GM21360 (cell line): ENCODE measurements around the gene ANXA10.
"Not testable (repeated sequence)": the region's sequence is repeated elsewhere in the genome, so short reads cannot be mapped to it uniquely, and the experiment has no call there.

Experiments used
- ATAC-seq: cut with Tn5 transposase; IDR thresholded peaks from one replicate; pipeline ENCODE4 v1.9.1; 2021; ENCODE audit warnings: mild to moderate bottlenecking, moderate library complexity; ENCODE audit not compliant: unreplicated experiment

The ANXA10 gene

GRCh38 chr4:168118116-168118655 is 25.8 kb downstream of the ANXA10 start:
- ATAC-seq, result no peak

DNA sequence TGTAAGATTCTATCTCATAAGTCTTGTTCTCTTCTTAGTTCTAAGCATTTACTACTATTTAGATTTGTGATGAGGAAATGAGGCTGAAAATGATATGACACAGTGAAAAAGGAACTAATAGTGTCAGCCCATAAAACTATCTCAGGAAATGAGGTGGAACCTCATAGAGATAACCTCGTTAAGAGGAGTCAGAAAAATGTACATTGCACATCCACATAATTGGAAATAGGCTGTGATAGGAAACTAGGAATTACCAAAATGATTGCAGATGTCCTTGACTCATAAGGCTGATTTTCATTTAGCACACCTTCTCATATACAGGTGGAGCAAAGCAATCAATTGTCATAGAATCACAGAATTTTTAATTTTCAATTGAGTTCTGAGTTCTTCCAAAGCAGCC is 26.8 kb downstream of the ANXA10 start:
- no peak for ATAC-seq

GRCh38 chr4:168119890-168120289 is 27.6 kb downstream of the ANXA10 start:
- ATAC-seq, result no peak

DNA sequence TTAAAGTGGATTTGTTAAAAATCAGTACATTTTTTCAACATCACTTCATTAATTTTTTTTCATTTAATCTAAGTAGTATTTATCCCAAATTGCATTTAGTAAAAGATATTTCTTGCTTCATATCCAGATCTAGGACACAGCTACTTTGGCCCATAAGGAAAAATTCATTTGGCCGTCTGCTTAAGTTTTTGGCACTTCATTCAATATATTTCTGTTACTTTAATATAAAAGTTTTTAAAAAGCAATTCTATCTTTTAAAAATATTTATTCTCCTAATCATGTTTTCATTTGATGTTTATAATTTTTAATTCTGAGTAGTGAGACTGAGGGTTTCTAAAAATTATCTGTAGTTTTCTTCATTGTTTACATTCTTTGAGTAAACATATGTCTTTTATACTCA is 28.5 kb downstream of the ANXA10 start:
- no peak for ATAC-seq

DNA sequence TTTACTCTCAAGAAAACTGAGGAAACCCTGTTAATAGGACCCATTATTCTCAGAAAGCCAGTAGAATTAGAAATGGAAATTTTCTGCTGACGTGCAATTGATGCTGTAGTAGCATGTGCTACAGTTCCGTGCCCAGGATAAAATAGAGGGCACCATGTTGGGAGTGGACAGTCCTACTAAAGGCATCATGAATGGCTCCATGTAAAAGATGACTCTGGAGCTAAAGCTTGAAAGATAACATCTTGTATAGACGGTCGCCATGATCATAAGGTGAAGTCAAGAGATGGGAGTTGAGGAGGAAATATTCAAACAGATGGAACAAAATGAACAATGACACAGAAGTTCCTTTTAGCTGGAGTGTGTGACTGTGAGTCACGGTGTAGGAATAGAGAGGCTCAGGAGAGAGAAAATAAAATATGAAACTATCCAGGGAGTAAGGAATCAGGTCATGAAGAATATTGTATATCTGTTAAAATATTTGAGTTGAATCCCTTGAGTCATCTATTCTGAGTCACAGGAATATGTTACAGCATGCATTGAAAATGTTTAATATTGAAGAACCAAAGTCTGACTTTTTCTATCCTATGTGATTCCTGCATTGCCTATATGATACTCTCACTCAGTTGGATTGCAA is 31.8 kb downstream of the ANXA10 start:
- no peak for ATAC-seq

- no peak for ATAC-seq
These were observed 34.6 kb downstream of the ANXA10 start for GRCh38 chr4:168126952-168127351.

GRCh38 chr4:168128601-168129000 is 36.3 kb downstream of the ANXA10 start:
- ATAC-seq, result no peak

DNA sequence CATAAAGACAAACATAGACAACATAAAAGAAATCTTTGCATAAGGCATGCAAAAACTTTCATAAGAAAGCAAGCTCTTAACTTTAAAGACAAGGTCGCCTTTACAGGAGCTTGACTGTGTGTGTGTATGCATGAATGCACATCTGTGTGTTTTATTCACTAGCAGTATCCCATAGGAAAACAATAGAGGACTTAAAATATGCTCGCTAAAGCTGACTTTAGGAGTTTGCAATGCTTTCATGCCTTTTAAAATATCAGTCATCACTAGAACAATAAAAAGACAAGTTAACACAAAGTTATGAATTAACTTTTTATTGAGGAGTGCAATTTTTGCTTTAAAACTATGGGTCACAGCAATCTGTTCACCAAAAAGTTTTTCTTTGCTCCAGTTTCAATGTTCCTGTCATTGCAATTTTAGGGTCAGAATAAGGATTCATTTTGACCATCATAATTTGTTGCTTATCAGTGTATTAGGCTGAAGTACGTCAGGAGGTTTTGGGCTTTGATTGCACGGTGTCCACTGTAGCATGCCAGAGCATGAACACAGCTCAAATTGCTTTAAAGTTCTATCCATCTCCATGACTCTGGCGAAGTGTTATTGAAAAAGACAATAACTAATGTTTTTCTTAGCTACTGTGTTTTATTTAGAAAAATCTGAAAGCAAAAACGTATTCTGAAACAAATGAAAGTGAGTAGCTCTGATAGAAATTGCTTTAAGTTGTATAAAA is 36.9 kb downstream of the ANXA10 start:
- no peak for ATAC-seq

DNA sequence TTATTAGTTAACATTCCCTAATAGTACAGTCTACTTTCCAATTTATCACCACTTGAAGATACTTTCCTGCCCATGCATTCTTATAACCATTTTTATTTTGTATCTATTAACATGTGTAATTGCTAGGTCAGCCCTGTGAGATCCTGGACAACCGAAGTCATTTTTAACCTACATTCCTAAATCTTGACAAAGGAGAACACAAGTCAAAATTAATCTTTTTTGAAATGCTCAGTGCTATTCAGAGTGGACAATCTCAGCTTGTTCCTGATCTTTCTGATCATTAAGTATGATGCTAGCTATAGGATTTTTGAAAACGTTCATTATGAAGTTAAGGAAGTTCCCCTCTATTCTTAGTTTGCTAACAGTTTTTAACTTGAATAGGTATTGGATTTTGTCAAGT is 37.5 kb downstream of the ANXA10 start:
- ATAC-seq, result no peak

DNA sequence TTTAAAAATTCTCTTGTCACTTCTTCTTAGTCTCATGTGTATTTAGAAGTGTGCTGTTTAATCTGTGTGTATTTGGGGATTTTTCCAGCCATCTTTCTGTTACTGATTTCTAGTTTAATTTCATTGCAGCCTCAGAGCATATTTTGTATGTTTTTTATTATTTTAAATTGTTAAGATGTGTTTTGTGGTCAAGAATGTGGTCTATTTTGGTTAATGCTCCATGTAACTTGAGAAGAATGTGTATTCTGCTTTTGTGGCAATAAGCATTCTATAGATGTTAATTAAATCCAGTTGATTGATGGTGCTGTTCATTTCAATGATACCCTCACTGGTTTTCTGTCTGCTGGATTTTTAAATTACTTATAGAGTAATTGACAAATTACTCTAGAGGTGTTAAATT is 38.9 kb downstream of the ANXA10 start:
- ATAC-seq, result no peak

- no peak for ATAC-seq
These were observed 42.3 kb downstream of the ANXA10 start for GRCh38 chr4:168134651-168135050.

- ATAC-seq, result not testable (repeated sequence)
These were observed 43.5 kb downstream of the ANXA10 start for GRCh38 chr4:168135860-168136259.

DNA sequence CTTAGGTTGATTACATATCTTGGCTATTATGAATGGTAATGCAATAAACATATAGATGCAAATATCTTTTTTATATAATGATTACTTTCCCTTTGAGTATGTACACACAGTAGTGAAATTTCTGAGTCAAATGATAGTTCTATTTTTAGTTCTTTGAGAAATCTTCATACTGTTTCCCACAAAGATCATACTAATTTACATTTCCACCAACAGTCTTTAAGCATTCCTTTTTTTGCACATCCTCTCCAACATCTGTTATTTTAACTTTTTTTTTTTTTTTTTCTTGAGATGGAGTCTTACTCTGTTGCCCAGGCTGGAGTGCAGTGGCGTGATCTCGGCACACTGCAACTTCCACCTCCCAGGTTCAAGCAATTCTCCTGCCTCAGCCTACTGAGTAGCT is 45.4 kb downstream of the ANXA10 start:
- not testable (repeated sequence) for ATAC-seq

GRCh38 chr4:168138143-168138542 is 45.8 kb downstream of the ANXA10 start:
- no peak for ATAC-seq

DNA sequence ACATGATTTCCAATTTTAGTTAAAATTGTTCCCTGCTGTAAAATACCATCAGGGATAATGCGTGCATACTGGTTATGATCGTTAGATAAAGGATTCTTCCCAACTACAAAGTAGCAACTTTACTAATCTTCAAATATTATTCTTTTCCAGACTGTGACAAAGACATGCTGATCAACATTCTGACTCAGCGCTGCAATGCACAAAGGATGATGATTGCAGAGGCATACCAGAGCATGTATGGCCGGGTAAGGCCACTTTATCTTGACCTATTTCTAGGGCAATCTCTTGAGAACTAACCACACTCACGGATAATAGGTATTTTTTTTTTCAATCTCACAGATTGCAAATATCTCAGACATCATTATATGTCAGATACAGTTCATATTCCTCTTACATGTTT is 47.0 kb downstream of the ANXA10 start:
- no peak for ATAC-seq

GRCh38 chr4:168141733-168142132 is 49.4 kb downstream of the ANXA10 start:
- ATAC-seq, result no peak

- ATAC-seq, result no peak
These were observed 51.3 kb downstream of the ANXA10 start for GRCh38 chr4:168143601-168144000.

- no peak for ATAC-seq
These were observed 58.2 kb downstream of the ANXA10 start for GRCh38 chr4:168150420-168151050.

- ATAC-seq, result no peak
These were observed 59.0 kb downstream of the ANXA10 start for GRCh38 chr4:168151327-168151726.

DNA sequence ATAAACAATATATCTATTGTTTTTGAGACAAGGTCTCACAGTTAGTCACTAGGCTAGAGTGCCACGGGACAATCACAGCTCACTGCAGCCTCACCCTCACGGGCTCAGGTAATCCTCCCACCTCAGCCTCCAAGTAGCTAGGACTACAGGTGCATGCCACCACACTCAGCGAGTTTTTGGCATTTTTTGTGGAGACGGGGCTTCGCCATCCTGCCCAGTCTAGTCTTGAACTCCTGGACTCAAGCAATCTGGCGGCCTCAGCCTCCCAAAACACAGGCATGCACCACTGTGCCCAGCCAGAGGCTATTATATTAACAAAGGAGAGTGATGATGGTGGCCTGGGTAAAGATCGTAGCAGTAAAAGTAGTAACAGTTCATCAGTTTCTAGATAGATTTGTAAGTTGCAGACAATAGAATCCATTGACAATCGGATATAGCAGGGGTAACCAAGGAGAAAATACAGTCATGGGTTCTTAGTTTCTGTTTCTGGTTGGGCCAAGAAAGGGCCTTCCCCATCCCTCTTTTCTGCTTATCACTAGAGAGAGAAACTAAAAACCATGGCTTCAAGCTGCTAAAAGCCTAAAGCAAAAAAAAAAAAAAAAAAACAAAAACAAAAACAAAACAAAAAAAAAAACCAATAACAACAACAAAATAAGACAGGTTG is 60.6 kb downstream of the ANXA10 start:
- ATAC-seq, result peak; percentile 34
